NCI-H748 (cell line): ENCODE results near the gene REEP6.
"Not testable (repeated sequence)": the region's sequence is repeated elsewhere in the genome, so short reads cannot be mapped to it uniquely, and the experiment has no call there.

Source experiments
- DNase-seq: peaks from one replicate; lab custom pipeline; 2025; ENCODE audit not compliant: unreplicated experiment; lab: John Stamatoyannopoulos, UW

The REEP6 gene

GRCh38 chr19:1505991-1506881 is 15.3 kb downstream of the REEP6 start:
- no peak for DNase-seq

DNA sequence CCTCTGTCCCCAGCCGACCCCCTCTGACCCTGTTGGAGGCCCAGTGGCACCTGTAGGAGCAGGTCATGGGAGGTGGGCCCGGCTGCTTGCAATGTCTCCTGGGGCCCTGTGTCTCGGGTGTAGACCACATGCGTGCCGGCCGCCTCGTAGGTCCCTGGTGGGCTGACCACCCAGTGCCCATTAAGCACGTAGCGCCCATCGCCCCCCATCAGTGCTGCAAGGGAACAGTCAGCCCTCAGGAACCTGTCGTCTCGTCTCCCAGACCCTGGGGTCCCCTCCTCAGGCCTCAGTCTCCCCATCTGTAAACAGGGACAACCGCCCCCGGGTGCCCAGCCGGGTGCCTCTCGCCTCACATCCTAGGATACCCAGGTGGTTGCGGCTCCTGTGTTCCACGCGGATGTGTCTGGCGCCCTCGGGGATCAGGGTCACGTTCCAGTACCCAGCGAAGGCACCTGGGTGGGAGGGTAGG is 16.2 kb downstream of the REEP6 start:
- no peak for DNase-seq

DNA sequence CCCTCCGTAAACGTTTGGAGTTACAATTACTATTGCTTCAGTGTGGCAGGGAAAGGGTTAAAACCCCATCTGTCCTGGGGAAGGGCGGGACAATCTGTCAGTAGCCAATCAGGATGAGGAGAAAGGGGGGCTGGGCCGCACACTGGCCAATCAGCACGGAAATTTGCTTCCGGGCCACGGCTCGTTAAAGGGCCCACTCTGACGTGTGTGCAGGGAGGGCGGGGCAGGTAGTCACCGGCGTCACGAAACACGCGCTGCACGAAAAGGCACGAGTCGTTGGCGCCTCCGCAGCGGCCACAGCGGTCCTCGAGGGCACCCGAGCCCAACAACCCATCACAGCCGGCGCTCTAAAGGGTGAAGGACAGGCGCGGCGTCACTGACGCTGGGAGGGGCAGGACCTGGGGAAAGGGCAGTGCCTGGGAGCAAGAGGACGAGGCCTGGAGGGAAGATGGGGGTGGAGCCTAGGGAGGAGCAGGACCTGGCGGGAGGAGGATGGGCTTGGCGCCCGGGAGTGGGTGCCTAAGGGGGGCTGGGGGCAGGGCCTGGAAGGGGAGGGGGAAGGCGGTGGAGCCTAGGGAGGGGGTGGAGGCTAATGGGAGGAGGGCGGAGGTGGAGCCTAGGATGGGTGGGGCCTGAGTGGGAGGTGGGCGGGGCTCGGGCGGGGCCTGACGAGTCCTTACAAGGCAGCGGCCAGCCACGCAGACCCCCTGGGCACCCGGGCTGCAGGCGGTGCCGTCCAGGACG is 17.0 kb downstream of the REEP6 start:
- peak; percentile 95 for DNase-seq

DNA sequence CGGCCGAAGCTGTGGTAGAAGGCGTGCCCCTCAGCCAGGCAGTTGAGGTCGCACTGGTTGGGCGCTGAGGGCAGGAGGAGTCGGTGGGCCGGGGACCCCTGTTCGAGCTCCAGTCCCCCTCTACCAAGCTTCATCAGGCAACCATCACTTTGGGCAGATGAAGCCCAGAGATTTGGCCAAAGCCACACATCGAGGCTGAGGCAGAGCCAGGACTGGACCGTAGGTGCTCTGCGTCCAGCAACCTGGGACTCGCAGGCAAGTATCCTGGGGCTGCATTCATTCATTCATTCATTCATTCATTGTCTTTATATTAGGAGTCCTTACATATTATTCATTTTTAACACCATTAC is 17.5 kb downstream of the REEP6 start:
- DNase-seq = no peak

DNA sequence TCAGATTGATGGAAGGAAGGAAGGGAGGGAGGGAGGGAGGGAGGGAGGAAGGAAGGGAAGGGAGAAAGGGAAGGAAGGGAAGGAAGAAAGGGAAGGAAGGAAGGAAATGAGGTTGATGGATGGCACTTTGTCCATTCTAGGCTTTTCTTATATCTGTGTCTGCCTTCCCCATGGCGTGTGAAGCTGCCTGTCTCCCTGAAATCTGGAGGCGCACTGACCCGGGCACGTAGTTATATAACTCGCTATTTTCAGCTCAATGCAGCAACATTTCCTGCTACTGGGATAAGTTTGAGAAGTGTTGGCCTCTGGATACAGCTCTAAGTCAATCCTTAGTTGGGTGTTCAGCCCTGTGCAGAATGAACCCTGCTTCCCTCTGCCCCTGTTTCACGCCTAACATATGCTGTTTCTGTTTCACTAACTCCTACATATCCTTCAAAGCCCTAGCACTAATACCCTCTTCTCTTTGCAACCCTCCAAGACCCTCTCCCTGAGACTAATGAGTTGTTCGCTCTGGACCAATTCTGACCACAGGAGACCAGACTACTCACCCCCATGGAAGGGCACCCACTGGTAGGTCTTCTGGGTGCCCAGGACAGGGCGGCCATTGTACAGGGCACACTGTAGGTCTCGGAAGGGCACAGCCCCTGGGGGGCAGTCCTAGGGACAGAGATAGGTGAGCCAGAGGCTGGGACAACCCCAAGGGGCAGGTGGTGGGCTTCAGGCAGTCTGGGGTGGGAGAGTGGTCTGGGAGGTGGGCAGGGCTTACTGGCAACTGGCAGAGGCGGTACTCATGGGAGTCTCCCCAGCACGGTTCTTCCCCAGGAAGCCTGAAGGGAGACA is 18.8 kb downstream of the REEP6 start:
- no peak for DNase-seq

DNA sequence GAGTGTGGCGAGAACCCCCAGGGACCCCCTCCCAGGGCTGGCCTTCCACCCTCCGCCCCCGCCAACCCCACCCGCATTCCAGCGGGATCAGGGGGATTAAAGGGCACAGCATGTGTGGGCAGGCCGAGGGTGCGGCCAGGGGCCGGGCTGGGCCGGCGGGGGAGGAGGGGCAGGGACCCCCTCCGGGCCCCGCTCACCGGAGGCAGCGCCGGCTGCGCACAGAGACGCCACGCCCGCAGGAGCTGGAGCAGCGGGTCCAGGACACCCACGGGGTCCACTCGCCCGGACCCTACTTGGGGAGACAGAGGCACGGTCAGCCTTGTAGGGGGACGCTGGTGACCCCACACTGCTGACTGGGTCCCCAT is 19.4 kb downstream of the REEP6 start:
- no peak for DNase-seq

DNA sequence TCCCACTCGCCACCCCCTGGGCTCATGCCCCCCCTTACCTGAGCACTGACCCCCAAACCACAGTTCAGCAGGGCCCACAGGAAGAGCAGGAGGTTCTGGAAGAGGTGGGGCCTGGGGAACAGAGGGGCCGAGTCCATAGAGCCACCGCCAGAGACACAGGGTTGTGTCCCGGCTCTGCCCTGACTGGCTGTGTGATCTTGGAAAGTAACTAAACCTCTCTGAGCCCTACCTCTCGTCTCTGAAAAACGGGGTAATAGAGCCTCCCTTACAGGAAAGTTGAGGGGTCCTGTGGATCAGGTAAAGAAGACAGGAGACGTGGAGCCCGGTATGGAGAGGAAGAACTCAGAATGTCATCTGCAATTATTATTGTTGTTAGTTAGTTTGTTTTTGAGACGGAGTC is 19.8 kb downstream of the REEP6 start:
- DNase-seq = no peak

GRCh38 chr19:1511318-1512317 is 20.6 kb downstream of the REEP6 start:
- no peak for DNase-seq

DNA sequence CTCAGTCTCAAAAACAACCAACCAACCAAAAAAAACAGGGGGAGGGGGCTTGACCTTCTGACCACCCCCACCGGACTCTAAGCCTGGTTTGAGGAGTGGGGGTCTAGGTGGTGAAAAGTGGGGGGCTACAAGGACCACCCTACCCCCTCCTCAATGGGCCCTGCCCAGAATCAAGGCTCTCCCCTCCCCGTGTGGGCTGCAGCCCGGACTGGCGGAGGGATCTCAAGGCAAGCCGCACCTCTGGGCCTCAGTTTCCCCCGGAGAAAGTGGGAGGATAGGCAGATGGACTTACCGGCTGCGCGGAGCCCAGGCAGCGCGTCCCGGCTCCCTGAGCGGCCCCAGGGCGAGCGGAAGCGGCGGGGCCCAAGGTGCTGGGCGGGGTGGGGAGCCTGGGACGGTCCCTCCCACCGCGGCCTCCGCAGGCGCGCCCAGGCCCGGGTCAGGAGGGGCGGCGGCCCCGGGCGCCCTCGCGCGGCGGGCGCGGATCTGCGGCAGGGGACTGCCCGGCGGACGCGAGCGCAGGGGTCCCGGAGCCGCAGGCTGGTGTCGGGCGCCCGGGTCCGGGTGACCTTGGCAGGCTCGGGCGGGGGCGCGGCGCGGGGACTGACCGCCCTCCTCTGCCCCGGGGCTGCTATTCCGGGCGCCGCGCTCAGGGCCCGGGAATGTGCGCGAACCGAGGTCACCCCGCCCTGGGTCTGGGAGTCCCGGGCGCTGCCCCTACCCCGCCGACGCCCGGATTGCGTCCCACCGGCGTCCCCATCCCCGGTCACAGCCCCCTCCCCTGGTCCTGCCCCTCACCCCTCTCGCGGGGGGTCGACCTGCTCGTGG is 21.9 kb downstream of the REEP6 start, which contains the start of gene ADAMTSL5:
Gene ADAMTSL5, minus strand, starts transcription at position 349 of the 828 bp plus-strand sequence. CDS start 2,076 bp downstream, outside the sequence.
- DNase-seq = peak; percentile 9

- DNase-seq = peak; percentile 44
Observed at GRCh38 chr19:1513499-1514294, 22.7 kb downstream of the REEP6 start.

DNA sequence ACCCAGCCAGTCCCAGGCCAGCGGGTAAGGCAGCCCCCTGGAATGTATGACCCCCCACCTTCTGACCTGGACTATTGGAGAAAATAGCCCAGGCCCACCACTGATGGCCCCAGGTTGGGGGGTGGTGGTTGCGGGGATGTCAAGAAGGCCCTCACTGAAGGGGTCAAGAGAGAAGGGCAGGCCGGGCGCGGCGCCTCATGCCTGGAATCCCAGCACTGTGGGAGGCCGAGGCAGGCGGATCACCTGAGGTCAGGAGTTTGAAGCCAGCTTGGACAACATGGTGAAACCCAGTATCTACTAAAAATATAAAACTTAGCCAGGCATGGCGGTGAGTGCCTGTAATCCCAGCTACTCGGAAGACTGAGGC is 23.3 kb downstream of the REEP6 start:
- no peak for DNase-seq

DNA sequence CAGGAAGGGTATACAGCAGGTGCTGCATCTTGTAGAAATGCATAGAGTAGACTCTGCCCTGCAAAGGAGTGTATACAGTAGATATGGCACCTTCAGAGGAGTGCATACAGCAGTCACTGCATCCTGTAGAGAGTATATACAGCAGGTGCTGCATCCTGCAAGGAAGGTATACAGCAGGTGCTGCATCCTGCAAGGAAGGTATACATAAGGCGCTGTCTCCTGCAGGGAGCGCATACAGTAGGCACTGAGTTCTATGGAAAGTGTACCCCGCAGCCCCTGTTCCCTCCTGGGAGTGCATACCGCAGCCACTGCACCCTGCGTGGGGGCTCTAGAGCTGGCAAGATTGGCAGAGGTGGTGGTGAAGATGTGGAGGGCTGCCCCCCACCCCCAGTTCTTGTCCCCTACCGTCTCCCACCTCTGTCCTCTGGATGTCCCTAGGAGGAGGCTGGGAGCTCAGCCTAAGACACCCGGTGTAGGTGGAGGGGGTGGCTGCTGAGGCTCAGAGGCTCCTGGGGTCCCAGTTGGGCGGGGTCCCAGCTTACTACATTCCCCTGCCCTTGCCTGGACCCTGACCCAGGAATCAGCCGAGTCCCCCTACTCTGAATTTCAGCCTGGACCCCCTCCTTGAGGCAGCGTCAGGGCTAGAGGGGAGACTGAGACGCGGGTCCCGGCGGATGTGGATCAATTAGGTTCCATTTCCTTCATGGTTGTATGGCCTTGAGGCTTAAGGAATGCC is 24.2 kb downstream of the REEP6 start:
- no peak for DNase-seq

GRCh38 chr19:1516395-1516753 is 25.4 kb downstream of the REEP6 start:
- DNase-seq = peak; percentile 51

GRCh38 chr19:1518471-1518870 is 27.5 kb downstream of the REEP6 start:
- DNase-seq = no peak

DNA sequence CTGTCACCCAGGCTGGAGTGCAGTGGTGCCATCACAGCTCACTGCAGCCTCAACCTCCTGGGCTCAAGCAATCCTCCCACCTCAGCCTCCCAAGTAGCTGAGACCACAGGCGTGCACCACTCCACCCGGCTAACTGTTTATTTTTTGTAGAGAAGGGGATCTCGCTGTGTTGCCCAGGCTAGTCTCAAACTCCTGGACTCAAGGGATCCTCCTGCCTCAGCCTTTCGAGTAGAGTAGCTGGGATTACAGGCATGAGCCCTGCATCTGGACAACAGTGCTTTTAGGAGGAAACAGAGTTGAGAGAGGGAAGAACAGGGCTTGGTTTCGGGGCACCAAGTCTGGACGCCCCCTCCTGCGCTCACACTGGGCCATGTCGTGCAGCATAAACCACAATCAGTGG is 28.8 kb downstream of the REEP6 start:
- DNase-seq = not testable (repeated sequence)

DNA sequence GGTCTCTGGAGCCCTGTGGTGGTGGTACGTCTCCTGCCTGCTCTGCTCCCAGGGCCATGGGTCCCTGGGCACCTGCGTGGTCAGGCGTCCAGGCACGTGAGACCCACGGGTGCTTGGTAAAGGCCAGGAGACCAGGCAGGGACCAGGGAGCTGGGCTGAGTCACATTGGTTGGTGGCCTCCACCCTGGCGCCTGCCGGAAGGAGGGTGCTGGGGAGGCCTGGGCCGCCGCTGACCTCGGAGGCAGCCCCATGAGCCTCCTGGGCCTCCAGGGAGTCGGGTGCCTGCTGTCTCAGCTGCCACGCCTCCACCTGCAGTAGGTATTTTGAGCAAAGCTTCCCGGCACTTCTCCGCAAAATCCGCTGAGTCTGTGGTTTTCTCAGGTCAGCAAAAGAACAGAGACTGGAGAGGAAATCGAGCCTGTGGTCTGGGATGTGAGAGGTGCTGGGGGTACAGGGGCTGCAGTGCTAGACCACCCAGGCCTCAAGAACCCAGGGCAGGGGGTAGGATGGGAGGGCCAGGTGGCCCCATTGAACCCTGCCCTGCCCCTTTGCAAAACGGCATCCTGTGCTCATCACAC is 29.3 kb downstream of the REEP6 start:
- DNase-seq = no peak

GRCh38 chr19:1521636-1522035 is 30.7 kb downstream of the REEP6 start:
- DNase-seq = no peak
